Measurements from ENCODE around the gene SMG1. TPM values are rescaled to one million over a fixed set of nuclear protein-coding genes. Genes with fewer than 3 reads are reported as not detected.

The SMG1 gene
- total and polyA plus RNA-seq, 8 donors = 60.0 to 78.6 (median 71.4) TPM

DNA sequence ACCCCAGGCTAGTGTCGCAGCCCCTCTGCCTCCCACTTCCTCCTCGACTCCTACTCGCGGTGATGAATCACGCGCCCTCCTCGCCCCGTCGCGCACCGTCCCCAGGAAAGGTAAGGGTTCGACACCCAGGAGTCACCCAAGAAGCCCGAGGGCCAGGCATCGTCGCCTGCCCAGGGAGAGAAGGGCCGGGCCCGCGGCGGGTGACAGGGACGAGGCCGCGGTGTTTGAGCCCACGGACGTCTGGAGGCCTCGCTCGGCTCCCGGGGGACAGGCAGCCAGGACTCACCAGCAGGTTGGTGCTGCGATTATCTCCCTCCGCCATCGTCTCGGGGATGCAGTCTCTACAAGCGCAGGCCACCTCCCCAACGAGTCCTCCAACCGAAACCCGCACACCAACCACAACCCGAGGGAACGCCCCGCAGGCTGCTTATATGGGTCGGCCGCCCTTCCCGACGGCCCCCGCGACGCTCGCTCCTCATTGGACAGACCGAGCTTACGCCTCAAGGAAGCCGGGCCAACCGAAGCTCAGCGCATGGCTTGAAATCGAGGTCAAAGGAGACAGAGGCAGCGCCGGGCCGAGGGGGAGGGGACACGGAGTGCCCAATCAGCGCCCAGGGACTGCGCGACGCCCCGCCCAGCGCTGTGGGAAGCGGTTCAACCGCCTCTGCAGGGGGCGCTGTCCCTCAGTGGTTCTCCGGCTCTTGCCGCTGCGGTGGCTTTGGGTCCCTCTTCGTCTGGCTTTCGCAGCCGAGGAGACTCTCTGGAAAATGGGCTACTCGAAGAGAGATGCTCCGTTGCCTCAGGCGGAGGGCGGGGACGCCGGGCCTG, 124.8 kb downstream of the SMG1 start, which contains the start of gene ARL6IP1:
Gene ARL6IP1, minus strand, starts transcription at position 405 of the 828 bp plus-strand sequence. Its CDS starts 83 bp downstream, at position 322.
- peaks cover 9 to 62% of the 10 kb centered on the region in 2 donors for H3K4me1 ChIP-seq

DNA sequence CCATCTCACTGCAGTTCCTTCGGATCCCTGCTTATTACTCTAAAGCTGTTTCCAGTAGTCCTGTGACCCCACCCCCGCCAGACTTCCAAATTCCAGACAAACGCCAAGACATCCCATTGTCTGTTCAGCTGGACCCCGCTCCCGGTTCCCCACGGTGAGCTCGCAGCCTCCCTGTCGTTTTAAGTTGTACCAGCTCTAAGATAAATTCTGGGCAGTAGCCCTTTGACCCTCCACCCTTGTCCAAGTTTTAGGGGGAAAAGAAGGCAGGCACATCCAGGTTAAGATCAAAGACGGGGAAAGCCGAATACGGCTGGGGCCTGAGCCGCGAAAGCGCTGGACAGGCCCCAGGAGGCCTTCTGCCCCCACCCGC, 125.4 kb downstream of the SMG1 start:
- DNase-seq = peak in 1 of 4 donors; percentile 19

More for the DNA sequence above, 124.8 kb downstream of the SMG1 start, which contains the start of gene ARL6IP1:
- H3K4me3 ChIP-seq = peak within 1 kb of the TSS; percentile 56 to 95
- intact Hi-C loops (cut with DNase I) = no loop called here
- H3K27me3 ChIP-seq = no peaks in the 10 kb centered on the region
- no peaks in the 10 kb centered on the region for H3K9me3 ChIP-seq
- peak; percentile 98 for ATAC-seq
- peak; percentile 98 to 100 (median 99) for DNase-seq
- TF ChIP-seq, protein P1, sequence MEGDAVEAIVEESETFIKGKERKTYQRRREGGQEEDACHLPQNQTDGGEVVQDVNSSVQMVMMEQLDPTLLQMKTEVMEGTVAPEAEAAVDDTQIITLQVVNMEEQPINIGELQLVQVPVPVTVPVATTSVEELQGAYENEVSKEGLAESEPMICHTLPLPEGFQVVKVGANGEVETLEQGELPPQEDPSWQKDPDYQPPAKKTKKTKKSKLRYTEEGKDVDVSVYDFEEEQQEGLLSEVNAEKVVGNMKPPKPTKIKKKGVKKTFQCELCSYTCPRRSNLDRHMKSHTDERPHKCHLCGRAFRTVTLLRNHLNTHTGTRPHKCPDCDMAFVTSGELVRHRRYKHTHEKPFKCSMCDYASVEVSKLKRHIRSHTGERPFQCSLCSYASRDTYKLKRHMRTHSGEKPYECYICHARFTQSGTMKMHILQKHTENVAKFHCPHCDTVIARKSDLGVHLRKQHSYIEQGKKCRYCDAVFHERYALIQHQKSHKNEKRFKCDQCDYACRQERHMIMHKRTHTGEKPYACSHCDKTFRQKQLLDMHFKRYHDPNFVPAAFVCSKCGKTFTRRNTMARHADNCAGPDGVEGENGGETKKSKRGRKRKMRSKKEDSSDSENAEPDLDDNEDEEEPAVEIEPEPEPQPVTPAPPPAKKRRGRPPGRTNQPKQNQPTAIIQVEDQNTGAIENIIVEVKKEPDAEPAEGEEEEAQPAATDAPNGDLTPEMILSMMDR (IDR thresholded peaks at IDR 0.05) = peak; percentile 82 to 94
- peak within 1 kb of the TSS; percentile 88 to 89 for H3K27ac ChIP-seq
- H3K36me3 ChIP-seq = peaks cover 0 to 11% of the 10 kb centered on the region in 2 donors

DNA sequence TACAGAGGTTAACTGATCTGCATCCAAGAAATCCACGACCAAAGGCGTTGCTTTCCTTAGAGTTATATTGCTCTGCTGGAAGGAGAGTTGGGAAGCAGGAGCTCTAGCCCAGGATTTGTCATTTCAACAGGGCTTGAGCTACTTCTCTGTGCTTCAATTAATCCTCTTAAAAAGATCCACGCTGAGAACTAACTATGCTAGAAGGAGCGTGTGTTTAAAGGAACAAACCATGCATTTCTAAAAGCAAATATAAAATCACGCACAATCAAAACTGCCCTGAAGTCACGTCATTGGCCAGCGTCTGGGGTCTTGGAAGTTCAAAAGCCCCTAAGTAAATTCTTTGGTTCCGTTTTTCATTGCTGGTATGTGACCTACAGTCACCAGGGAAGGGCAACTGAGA, 125.9 kb downstream of the SMG1 start:
- DNase-seq = no peak
- no peaks in the 10 kb centered on the region for H3K9me3 ChIP-seq
- peak overlapping the region in 1 of 2 donors; percentile 88 for H3K27ac ChIP-seq
- TF ChIP-seq, protein P1 (IDR thresholded peaks at IDR 0.05) = no peak
- peaks cover 9 to 62% of the 10 kb centered on the region in 2 donors for H3K4me1 ChIP-seq
- H3K27me3 ChIP-seq = no peaks in the 10 kb centered on the region
- H3K36me3 ChIP-seq = peaks cover 0 to 22% of the 10 kb centered on the region in 2 donors
- no peak for ATAC-seq
- intact Hi-C loops (cut with DNase I) = no loop called here
- peak overlapping the region; percentile 56 to 95 for H3K4me3 ChIP-seq

More for the DNA sequence above, 125.4 kb downstream of the SMG1 start:
- peaks cover 0 to 17% of the 10 kb centered on the region in 2 donors for H3K36me3 ChIP-seq
- peak; percentile 2 for ATAC-seq
- peak overlapping the region; percentile 56 to 95 for H3K4me3 ChIP-seq
- no peaks in the 10 kb centered on the region for H3K9me3 ChIP-seq
- intact Hi-C loops (cut with DNase I) = no loop called here
- TF ChIP-seq, protein P1 (IDR thresholded peaks at IDR 0.05) = no peak
- H3K27me3 ChIP-seq = no peaks in the 10 kb centered on the region
- peaks cover 9 to 62% of the 10 kb centered on the region in 2 donors for H3K4me1 ChIP-seq
- H3K27ac ChIP-seq = peak overlapping the region; percentile 68 to 88

DNA sequence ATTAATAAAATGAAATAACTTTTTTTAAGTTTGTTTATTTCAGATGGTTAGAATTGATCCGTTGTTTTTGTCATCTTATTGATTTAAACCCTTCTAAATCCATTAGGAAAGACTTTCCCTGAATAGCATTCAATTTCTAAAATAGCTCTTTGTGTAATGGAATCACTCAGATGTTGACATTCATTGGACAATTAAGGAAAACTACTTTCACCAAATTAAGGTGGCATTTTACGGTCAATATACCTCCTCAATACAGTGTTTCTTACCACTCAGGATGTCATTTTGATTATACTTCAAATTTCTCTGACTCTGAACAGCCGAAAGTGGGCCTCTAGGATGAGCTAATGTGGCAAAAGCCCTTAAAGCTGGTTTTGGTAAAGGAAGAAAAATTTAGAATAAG, 126.7 kb downstream of the SMG1 start:
- TF ChIP-seq, protein P1 (IDR thresholded peaks at IDR 0.05) = no peak
- no peak overlapping the region for H3K27ac ChIP-seq
- intact Hi-C loops (cut with DNase I) = no loop called here
- H3K27me3 ChIP-seq = no peaks in the 10 kb centered on the region
- DNase-seq (no peak), ATAC-seq (no peak)
- peaks cover 0 to 29% of the 10 kb centered on the region in 2 donors for H3K36me3 ChIP-seq
- no peaks in the 10 kb centered on the region for H3K9me3 ChIP-seq
- H3K4me3 ChIP-seq = peak overlapping the region in 1 of 2 donors; percentile 95
- H3K4me1 ChIP-seq = peaks cover 9 to 55% of the 10 kb centered on the region in 2 donors

DNA sequence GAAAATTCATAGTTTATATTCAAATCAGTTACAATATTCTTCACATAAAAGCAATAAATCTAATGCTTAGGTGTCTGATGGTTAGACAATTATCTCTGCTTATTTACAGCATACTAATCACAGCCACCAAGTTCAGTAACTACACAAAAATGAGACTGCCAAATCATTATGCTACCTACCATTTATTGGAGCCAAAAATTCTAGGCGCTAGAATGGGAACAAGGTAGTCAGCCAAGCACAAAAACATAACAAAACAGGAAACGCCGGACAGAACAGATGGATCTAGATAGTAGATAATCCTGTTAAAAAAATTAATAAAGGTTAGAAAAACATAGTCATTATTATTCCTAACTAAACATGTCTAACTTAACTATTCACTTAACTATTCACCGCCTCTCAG, 128.5 kb downstream of the SMG1 start:
- H3K9me3 ChIP-seq = no peaks in the 10 kb centered on the region
- DNase-seq (no peak), ATAC-seq (no peak)
- no peak overlapping the region for H3K4me3 ChIP-seq
- TF ChIP-seq, protein P1 (IDR thresholded peaks at IDR 0.05) = no peak
- intact Hi-C loops (cut with DNase I) = no loop called here
- peaks cover 9 to 38% of the 10 kb centered on the region in 2 donors for H3K4me1 ChIP-seq
- no peaks in the 10 kb centered on the region for H3K27me3 ChIP-seq
- peaks cover 0 to 46% of the 10 kb centered on the region in 2 donors for H3K36me3 ChIP-seq
- no peak overlapping the region for H3K27ac ChIP-seq
